ENCODE results near the gene ADAMTS2.

Gene ADAMTS2

DNA sequence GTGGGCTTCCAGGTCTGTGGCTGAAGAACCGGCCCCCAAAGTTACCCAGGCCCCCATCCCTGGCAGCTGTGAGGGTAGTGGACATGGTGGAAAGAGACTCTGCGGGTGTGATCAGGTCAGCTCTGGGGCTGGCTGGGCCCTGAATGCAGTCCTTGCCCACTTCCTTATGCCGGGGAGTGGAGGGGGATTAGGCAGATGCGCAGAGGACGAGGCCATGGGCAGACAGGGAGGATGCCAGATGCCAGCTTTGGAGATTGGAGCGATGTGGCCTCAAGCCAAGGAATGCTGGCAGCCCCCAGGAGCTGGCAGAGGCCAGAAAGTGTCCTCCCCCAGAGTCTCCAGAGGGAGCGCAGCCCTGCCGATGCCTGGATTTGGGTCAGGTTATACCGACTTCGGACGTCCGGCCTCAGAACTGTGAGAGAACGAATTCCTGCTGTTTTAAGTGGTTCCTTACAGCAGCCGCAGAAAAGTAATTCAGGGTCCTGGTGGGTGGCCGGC, 69.8 kb downstream of the ADAMTS2 start:
- no peak for DNase-seq

DNA sequence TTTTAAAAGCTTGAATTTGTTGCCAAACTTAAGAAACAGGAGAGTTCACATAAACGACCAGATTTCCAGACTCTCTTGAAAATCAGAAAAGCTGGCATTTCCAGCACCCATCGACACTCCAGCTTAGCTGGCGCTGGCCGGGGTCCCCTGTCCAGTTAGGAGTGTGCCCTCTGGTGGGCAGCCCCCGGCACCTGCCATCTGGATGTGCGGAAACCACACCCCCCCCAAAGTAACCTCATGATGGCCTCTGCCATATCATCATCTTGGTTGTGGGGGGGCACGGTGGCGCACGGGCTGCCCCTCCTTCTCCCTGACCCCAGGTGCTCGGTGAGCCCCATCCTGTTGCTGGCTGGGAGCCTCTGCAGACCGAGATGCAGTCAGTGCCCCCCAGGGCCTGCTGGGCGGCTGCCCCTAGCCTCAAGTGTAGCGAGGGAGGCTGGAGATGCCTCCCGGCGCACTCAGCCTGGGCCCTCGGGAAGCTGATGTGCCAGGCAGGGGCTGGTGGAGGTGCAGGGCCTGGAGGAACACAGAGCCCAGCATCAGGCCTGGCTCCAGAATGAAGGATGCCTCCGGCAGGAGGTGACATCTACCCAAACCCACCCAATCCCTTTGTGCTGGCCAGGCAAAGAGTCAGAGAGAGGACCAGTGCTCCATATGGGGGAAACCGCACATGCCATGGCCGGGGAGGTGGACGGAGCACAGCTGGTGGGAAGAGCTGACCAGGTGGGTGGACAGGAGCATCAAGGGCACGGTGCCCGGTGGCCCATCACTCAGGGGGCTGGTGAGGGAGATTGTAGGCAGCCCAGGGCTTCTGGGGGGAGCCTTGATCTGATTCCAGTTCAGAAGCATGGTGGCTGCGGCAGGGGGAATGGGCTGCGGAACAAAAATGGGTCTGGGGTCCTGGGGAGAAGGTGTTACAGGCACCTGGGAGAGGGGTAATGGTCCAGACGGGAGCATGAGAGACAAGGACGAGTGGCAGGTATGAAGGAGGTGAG, 70.6 kb downstream of the ADAMTS2 start:
- DNase-seq = no peak

DNA sequence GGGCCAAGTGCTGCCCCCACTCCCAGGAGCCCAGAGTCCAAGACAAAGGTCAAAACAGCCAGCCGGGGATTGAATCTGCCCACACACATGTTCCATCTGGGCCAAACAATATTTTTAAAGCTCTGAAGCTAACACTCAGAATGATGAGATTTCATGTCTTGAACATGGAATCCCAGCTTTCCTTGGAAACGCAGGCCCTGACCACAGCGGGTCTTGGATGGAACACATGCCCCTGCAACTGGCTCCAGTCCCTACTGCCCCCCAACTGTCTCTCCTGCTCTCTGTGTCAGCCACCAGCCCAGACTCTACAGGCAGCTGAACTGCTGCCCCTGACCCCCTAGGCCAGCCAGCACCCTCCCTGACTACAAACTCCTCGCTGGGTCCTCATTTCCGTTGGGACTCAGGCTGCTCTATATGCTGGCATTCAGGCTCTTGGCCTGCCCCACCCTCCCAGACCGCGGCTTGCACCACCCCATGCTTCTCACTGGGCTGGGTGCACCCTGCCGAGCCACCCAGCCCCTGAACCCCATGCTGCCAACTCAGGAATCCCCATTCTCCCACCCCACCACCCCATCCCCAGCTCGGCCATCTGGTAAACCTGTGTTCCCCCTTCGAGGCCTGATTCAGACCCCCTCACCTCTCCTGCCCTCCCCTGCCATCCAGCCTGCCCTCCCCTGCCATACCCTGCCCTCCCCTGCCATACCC, 71.7 kb downstream of the ADAMTS2 start:
- no peak for DNase-seq

DNA sequence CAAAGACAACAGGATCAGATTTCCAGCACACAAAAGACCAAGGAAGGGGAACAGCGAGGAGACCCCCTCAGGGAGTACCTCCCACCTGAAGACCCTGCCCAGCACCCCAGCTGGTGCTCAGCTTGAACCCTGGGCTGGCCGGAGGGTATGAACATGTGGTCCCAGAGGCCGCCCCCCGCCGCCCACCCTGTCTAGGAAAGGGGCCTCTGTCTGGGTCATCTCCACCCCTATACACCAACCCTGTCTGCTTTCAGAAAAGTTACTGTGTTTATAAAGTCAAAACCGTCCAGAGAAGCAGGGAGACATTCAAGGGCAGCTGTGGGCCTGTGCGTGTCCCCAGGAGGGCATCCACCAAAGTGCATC, 72.2 kb downstream of the ADAMTS2 start:
- no peak for DNase-seq

DNA sequence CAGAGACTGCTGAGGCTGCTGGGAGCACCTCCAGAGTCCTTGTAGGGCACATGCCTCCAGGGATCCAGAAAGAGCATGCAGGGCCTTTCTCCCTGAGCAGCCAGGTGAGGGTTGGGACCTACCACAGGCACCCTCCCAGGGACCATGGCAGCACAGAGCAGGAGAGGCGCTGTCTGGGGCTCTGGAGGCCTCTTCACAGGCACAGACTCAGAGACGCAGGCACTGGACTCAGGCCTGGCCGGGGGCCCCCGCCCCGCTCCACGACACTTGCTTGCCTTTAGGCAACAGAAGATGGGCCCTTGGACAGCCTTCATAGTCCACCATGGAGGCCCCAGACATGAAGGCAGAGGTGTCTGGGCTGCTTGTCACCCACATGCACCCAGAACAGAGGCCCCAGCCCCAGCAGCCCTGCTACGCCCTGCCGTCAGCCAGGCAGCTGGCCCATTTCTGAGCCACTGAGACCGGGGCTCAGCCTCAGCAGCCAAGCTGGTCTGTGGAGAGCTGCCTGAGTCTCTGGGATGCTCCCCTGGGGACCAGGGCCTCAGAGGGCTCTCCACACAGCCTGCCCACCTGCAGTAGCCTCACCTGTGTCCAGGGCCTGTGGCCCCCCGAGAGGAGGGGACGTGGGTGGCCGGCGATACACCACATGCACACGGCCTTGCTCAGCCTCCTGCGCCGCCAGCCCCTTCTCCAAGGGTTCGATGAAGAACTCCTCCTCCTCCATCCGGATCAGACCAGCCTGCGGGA, 72.8 kb downstream of the ADAMTS2 start:
- DNase-seq = no peak

DNA sequence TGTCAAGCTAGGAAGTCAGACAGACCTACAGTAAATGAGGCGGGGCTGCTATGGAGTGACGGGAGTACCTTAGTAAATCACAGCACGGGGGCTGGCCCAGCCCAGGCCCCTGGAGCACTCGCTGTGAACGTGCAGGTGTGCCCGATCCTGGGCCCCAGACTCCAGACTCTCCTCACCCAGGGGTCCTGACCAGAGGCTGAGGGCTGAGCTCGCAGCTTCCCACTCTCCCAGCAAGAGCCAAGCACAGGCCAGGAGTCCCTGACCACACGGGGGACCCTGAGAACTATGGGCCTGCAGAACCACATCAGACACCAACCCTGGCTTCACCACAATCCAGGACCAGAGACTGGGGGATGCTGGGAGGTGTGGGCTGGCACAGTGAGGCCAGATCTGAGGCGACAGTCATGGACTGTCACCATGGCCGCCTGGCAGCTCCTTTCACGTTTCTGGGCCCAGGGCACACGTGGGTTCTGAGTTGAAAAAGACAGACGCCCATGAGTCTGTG, 73.4 kb downstream of the ADAMTS2 start:
- DNase-seq = no peak

DNA sequence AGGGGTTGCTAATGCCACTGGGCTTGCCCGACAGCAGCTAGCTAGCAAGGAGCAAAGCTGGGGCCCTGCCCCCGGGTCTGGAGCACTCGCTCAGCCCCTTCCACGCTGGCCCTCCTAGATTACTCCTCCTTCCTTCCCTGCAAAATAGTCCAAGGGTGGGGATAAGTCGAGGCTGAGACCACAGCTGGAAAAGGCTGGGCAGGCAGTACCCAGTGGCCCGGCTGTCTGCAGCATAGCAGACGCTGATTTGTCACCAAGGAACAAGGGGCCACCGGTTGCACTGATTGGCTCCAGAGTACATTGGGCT, 73.9 kb downstream of the ADAMTS2 start:
- no peak for DNase-seq

DNA sequence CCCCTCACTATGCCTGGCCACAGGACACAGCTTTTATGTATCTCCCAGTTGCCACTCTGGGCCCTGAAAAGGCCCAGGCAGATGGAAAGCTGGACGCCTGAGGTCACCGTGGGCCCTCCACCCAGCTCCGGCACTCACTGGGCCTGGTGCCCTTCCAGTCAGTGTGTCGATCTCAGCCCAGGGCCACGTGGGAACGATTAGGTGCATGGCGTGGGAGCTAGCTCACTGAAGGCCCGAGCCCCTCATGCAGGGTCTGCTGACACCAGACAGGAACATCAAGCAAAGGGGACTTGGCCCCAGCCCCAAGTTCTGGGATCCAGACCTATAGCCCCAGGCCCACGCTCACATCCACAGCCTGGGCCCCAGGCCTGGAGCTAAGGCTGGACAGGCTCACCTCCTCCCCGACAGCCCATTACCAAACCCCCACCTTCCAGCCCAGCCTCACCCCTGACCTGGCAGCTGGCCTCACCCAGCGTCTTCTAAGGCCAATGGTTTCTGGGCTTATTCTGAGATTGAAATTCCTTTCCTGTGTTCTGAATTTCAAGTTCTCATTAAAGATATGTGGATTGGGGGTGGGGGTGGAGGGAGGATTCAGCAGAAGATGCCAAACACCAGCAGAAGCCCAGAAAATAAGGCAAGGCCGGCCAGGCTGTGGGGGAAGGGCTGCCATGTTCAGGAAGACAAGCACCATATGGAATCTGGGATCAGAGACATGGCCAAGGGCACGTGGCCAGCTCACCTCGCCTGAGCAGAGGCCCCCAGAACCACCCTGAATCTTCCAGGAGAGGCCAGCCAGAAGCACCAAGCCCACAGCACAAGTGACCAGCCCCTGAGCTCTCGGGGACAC, 74.5 kb downstream of the ADAMTS2 start:
- DNase-seq = no peak

DNA sequence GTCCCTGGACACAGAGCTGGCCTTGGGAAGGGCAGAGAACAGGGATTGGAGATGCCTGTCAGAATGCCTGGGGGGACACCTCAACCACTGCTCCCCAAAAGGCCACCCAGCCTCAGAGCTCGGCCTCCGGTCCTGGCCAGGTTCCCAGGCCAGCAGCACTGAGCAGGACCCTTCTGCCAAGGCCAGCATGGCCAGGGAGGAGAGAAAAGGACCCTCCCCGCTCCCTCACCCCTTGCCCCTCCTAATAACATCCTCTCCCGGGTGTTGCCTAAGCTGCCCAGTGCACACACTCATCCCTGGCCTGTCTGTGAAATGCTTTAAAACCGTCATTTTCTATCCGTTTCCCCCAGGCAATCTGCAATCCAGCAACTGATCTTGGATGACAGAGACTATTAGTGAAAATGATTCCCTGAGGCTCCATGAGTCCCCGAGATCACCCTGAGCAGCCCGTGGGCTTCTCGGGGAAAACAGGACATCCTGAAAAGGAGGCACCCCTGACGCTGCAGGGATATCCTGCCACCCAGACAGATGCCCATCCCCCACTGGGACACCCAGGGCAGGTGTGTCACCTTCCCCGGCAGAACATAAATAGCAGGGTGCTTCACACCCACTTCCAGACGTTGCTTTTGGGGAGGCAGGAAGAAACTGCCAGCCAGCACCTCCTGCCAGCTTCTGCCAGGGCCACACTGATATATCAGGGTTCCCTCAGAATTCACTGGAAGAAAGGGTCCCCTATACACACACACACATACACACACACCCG, 75.3 kb downstream of the ADAMTS2 start:
- no peak for DNase-seq

DNA sequence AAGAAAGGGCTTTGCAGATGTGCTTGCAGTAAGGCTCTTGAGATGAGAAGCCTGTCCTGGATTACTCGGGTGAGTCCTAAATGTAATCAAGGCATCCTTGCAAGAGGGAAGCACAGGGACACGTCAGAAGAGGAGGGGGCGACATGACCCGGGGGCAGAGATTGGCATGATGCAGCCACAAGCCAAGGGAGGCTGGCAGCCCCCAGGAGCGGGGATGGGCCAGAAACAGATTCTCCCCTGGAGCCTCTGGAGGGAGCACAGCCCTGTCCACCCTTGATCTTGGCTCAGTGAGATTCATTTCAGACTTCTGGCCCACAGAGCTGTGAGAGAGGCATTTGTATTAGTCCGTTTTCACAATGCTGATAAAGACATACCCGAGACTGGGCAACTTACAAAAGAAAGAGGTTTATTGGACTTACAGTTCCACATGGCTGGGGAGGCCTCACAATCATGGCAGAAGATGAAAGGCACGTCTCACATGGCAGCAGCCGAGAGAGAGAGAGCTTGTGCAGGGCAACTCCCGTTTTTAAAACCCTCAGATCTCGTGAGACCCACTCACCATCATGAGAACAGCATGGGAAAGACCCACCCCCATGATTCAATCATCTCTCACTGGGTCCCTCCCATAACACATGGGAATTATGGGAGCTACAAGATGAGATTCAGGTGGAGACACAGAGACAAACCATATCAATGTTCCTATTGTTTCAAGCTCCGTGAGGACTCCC, 76.1 kb downstream of the ADAMTS2 start:
- no peak for DNase-seq

DNA sequence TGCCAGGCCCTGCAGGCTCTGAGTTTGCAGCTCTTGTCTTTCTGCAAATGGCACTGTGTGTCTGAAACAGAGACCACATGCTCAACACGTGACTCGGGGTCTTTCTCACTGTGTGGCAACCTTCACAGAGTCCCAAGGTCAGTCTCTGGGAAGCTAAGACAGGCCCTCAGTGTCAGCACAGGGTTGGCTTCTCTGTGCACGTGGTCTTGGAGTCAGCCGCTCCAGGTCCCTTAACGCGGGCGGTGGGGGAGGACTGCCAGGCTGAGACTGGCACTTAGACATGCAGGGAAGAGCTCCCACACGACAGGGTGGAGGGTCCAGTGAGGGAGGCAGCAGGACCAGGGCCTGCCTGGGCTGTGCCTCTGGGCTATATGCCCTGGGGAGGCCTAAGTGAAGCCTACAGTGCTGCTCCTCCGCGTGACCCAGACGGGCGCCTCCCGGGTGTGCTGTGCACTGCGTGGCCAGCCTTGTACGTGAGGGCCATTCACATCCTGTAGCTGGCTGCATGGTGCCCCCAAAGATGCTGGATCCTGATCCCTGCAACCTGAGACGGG, 76.8 kb downstream of the ADAMTS2 start:
- no peak for DNase-seq

DNA sequence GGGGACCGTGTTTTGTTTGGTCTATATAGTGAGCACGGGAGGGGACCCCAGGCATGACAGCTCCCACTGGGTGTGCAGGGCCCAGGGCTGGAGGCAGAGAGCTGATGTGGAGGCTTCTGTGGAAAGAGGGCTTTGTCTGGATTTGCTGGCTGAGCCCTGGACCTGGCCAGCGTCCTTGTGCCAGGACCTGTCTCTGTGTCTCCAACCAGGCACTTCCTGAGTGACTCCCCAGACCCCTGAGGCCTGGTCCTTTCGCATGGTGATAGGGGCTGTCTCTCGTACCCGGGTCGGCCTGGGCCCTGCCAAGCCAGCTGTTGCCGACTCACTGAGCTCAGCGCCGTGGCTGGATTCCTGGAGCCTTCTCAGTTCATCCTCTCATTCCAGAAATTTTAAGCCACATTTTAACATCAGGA, 77.6 kb downstream of the ADAMTS2 start:
- DNase-seq = no peak

DNA sequence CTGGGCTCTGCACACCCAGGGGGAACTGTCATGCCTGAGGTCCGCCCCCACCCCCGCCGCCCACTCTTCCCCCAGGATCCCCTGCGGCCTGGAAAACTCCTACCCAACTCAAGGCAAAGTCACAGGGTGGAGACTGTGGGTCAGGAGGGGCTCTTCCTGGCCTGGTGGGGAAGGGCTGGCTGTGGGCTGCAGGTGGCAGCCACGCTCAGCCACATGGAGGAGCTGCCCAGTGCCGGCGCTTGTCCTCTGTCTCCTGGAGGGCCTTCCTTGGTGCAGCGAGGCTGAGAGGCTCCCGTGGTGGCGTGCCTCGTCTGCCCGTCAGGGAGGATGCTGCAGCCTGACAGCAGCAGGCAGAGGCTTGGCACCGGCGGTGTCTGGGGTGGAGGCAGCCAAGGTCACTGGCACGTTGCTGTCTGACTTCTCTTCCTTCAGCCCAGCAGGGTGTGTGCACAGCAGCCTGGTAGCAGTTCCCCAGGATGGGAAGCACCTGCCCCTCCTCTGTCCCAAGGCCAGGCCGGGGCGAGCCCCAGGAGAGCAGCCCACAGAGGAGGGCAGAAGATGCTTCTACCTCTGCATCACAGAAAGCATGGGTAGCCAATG, 78.1 kb downstream of the ADAMTS2 start:
- no peak for DNase-seq

DNA sequence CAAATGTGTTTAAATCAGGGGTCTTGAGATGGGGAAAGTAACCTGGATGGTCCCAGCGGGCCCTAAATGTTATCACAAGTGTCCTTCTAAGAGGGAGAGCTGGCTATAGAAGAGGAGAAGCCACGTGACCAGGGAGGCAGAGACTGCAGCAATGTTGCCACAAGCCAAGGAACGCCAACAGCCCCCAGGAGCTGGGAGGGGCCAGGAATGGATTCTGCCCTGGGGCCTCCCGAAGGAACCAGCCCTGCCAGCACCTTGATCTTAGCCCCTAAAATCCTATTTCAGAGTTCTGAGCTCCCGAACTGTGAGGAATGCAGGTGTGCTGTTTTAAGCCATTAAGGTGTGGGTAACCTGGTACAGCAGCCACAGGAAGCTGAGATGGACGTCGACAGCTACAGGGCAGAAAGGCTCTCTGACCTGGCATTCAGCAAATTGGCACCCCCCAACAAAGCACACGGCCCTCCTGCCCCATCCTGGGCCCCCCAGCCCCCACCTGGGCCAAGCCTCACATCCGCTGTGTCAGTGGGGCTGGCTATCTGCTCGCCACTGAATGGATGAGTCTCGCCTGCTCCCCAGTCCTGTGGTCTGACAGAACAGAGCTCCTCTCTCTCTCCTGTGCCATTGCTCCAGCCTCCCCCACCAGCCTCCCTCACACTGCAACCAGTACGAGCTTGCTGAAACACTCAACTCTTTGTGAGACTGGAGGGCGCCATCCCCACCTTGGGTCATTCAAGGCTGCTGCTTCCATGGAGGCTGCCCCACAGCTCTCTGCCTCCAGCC, 78.8 kb downstream of the ADAMTS2 start:
- DNase-seq = no peak

DNA sequence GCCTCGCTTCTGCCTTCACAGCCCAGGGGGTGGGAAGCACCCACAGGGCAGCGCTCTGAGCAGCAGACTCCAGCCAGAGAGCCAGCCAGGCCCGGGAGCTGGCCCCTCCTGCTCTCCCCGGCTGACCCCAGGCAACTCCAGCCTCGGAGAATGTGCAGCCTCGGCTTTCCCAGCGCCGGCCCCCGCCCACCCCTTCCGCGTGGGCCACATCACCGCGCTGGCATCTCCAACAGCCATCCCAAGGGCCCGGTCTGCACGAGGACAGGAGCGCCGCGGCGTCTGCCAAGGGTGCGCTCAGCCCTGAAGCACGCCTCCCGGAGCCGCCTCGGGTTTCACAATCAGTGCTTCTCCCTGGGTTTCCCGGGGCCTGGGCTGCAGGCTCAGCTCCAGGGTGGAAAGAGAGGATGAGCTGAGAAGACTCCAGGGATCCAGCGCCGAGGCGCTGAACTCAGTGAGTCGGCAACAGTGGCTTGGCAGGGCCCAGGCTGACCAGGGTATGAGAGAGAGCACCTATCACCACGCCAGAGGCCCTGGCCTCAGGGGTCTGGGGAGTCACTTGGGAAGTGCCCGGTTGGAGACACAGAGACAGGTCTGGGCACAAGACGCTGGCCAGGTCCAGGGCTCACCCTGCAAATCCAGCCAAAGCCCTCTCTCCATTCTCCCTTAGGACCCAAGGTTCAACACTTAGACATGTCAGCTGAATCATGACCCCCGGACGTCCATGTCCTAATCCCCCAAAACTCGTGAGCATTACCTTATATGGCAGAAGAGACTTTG, 79.6 kb downstream of the ADAMTS2 start:
- peak; percentile 98 for DNase-seq

DNA sequence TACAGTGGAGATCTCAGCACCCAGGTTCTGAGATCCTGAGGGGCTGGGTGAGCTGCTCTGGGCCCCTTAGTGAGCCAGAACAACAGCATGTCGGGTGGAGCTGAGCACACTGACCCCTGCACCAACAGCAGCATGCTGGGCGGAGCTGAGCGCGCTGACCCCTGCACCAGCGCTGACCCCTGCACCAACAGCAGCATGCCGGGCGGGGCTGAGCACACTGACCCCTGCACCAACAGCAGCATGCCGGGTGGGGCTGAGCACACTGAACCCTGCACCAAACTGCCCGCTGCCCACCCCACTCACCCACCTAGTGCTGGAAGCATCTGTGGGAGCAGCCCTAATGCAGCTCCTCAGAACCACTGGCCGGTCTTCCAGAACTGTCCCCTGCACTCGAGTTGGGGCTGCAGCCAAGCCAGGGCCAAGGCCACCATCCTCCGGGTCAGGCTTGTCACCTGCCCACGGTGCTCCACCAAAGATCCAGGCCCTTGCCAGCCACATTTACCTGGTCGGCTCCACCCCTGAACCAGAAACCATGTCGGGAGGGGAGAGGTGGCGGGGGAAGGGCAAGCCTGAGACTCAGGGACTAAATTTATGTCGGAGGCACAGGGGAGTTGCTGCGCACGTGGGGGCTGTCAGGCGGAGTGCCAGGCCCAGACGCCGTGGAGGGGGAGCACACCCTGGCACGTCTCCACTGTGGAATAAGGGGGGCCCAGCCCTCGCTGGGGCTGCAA, 80.3 kb downstream of the ADAMTS2 start:
- DNase-seq = no peak

DNA sequence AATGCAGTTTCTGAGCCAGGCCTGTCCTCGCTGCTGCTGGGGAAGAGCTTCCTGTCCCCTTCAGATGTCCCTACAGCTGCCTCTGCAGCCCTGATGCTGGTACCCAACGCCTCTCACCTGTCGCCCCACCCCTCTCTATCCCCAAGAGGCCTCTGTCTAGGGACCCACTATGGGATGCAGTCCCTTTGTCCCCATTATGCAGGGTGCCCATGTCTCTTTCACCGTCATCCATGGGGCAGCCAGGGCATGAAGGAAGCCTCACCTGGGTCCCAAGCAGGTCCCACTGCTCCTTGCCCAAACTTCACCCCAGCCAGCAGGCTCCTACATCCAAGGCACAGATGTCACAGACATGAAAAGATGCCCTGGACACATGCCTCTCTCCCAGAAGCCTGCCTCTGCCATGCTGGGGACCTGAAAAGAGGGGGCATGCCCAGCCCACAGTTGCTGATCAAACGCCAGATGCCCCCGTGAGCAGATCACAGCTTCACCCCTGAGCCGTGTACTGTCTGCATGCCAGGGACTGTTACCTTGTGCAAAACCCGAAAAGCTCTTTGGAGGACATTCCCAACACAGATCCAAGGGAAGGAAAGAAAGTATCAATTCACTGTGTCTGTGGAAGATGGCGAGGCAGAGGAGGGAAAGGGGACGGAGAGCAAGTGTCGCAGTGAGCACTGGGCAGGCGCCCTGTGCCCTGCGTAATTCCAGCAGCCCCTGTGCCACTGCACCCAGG, 81.0 kb downstream of the ADAMTS2 start:
- no peak for DNase-seq

Data from GOT3 (cell line).